ENCODE measurements around the gene NR2C2.

Gene NR2C2

DNA sequence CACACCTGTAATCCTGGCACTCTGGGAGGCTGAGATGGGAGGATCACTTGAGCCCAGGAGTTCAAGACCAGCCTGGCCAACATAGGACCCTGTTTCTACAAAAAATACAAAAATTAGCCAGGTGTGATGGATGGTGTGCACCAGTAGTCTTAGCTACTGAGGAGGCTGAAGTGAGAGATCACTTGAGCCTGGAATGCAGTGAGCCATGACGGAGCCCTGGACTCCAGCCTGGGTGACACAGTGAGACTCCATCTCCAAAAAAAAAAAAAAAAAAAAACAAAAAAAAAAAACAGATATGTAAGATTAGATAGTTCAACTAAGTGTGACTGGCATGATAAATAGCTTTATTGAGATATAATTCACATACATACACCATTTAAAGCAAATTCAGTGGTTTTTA, 141.8 kb downstream of the NR2C2 start:
- FAIRE-seq: no peak
- DNase-seq (ENCODE audit: extremely low spot score, insufficient read length, low read depth): no peak

DNA sequence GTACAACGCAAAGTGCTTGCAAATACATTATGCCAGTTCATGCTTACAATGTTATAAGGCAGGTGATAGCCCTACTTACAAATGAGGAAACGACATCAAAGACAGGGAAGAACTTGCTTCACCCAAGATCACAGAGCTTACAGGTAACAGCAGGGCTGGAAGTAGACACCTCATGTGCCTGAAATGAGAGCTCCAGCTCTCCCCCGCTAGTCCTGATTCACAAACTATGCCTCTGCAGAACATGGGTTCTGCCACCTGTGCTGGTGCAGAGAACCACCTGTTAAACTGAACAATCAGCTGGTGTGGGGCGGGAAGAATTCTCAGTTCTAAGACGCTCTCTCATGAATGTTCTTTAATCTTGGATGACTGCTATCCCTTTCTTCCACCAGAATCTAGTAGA, 144.2 kb downstream of the NR2C2 start:
- FAIRE-seq (no peak), DNase-seq (ENCODE audit: extremely low spot score, insufficient read length, low read depth) (no peak)

DNA sequence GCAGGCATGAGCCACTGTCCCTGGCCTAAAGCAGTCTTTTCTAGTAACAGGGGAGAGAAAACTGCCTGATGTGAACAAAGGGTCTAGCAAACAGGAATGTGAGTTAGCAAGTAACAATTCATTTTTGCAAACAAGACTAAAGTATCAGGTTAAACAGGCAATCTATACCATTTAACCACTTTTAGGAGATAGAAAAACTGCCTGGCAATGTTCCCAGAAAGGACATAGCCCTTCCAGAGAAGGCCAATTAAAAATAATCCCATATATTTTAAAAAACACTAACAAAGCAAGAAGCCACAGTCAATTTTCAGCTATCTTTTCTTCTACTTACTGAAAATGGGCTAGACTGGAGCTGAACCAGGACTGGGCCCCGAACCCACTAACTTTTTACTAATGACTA, 145.3 kb downstream of the NR2C2 start:
- no peak for FAIRE-seq
- no peak for DNase-seq (ENCODE audit: extremely low spot score, insufficient read length, low read depth)

DNA sequence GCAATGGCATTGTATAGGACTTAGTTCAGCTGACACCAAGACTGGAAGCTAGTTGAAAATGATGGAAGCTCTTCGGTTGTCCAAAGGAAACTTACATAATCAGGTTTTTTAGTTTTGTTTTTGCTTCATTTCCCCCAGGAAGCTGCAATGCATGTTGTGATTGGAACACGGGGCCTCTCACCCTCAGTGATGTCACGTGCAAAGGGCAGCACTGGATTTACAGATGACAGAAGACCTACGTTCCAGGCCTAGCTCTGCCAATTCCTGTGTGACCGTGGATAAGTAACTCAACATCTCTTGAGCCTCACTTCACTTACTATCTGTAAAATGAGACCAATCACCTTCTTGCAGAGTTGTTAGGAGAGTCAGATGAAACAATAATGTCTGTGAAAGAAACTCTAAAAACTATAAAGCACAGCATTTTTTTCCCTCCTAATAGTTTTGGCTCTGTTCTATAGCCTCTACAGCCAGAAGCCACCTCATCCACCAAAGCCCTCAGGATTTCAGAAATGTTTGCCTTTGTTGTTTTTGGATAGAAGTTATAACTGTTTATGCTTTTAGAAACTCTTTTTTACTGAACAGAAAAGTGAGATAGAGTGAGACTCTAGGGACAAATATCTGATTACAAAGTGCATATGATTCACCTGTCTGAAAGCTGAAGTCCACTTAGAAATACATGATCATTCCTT, 146.9 kb downstream of the NR2C2 start:
- DNase-seq (ENCODE audit: extremely low spot score, insufficient read length, low read depth) (no peak), FAIRE-seq (no peak)

DNA sequence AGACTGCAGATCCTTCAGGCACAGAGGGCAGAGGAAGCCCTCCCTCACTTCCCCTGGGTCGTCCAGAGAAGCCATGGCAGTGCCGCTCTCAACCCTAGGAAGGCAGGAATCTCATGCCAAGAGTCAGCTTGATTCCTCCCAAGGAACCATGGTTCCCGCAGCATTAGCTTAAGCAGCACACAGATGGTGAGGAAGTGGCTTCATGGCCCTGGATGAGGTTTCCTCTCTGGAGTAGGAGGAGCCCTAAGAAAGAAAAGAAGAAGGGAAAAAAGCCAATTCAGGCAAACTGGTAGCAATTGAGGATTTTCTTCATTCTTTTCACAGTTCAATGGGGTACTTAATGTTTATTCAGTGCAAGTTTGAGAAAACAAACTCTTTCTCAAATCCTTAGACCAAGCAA, 148.7 kb downstream of the NR2C2 start:
- FAIRE-seq (no peak), DNase-seq (ENCODE audit: extremely low spot score, insufficient read length, low read depth) (no peak)

DNA sequence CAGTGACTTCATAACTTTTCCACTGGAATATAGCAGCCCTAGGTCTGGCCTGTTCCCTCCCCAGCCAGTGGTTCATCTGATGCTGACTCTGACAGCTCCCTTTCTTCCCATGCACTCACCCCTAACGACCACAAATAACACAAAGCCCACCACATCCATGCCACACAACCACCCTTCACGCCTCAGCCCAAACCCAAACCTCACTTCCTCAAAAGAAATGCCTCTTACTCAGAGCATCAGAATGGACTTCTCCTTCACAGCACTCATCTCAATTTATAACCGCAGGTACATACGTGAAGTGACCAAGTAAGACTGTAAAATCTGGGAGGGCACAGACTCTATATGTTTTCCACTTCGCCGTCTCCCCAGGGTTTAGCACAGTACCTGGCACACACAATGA, 150.5 kb downstream of the NR2C2 start:
- DNase-seq (ENCODE audit: extremely low spot score, insufficient read length, low read depth): no peak
- peak; percentile 50 for FAIRE-seq

All from GM18507 (cell line).